Muscle of arm (tissue), 12 donors: ENCODE results near the gene PRKACA. TPM values are rescaled to one million over a fixed set of nuclear protein-coding genes. Genes with fewer than 3 reads are reported as not detected.

ENCODE experiments used
- DNase-seq: peaks from one replicate; pipeline ENCODE4 v3.0.0-alpha.2; 2013
- polyA plus RNA-seq, 12 donors: library from polyadenylated mRNA; unstranded; fragments of 120-200 nt; gene quantifications; one replicate each; pipeline ENCODE4 v1.2.1, GENCODE V29; 2013; ENCODE audit not compliant: insufficient read length in 12 of 12

The PRKACA gene
- polyA plus RNA-seq, 12 donors = 192 to 648 (median 407) TPM

DNA sequence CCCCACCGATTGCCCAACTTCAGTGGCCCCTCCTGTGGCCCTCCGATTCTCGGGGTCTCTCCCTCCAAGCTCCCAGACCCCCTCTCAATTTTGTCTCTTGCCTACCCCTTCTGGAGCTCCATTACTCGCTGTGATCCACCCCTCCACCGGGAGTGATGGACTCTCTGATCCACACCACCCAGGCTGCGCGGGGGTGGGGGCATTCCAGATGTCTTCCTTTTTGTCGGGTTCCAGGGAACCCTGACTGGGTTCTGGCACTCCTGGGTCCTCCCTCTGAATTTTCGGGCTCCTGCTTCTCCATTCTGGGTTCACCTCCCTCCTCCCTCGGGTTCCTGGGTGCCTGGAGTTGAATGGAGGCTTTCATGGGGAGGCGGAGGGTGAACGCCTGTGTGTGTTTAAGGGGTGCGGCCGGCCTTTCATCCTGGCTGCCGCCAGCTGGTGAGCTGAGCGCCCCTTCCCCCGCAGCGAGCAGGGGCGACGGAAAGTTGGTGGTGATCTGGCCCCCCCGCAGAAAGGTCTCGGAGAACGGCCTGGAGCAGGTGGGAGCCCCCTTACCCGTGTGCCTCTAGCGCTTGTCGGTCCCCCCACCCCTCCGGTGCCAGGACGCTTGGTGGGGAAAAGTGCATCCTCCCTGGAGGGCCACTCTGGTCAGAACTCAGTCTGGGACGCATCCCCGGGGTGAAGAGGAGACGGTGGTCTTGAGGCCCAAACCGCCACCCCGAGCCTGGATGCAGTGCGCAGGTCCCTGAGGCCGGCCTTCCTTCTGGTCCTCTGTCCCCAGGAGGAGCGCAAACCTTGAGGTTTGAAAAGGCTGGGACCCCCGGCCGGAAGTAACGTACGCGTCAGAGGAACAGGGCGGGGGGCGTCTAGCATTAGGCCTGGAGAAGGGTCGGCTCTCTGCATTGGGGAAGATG is 43.4 kb downstream of the PRKACA start:
- DNase-seq = no peak

DNA sequence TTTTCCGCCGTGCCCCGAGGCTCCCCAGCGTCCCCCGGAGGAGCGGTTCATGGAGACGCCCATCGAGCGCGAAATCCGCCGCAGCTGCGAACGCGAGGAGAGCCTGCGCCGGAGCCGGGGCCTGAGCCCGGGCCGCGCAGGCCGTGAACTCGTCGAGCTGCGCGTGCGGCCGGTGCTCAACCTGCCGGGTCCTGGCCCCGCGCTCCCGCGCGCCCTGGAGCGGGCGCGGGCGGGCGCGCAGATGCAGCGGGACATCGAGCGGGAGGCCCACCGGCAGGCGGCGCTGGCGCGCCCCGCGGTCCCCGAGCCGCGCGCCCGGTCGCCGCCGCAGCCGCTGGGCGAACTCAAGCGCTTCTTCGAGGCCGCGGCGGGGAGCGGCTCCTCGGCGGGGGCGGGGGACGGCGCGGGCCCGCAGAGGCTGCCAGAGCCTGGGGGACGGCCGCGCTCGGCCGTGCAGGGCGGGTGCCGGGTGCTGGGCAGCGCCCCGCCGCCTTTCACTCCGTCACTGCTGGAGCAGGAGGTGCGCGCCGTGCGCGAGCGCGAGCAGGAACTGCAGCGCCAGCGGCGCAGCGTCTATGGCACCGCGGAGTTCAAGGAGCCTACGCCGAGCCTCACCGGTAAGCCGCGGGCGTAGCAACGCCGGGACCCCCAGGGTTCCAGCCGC is 44.2 kb downstream of the PRKACA start:
- DNase-seq = peak; percentile 75

DNA sequence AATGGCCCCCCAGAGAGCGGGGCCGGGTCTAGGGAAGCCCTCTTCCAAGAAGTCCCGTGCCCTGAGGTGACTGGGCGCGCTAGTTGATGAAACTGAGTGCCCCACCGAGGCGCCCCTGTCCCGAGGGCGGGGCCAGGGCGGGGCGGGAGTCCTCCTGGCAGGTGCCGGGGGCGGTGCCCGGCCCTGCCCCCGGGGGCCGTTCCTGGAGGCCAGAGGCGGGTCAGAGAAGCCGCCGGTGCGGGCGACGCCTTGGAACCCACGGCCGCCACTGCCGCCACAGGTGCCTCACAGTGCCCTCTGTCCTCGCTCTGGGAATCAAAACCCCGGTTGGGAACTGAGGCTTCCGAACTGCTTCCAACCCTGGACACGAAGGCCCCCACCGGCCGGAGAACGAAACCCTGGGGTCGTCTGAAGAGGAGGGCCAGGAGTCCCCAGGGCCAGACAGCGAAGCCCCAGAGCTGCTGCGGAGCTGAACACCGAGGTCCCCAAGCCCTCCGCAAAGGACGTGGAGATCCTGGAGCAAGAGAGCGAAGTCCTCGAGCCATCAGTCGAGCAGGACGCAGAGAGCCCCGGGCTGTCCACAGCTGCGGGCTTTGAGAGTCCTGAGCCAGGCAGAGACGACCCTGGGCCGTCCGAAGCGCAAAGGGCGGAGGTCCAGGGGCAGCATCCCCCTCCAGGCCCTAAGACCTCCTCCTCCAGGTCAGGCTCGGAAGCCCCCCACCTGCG is 44.9 kb downstream of the PRKACA start, which contains the start of gene MISP3:
TSS of gene MISP3 (plus strand) at position 252 of the 726 bp plus-strand sequence. CDS start 524 bp downstream, outside the sequence.
- no peak for DNase-seq

DNA sequence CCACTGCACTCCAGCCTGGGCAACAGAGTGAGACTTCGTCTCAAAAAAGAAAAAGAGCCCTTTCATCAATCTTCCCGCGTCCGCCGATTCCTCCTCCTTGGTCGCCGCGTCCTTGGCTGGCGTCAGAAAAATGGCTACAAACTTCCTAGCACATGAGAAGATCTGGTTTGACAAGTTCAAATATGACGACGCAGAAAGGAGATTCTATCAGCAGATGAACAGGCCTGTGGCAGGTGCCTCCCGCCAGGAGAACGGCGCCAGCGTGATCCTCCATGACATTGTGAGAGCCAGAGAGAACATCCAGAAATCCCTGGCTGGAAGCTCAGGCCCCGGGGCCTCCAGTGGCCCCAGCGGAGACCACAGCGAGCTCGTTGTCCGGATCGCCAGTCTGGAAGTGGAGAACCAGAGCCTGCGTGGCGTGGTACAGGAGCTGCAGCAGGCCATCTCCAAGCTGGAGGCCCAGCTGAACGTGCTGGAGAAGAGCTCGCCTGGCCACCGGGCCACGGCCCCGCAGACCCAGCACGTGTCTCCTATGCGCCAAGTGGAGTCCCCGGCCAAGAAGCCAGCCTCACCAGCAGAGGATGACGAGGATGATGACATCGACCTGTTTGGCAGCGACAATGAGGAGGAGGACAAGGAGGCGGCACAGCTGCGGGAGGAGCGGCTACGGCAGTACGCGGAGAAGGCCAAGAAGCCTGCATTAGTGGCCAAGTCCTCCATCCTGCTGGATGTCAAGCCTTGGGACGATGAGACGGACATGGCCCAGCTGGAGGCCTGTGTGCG is 47.1 kb downstream of the PRKACA start:
- no peak for DNase-seq

DNA sequence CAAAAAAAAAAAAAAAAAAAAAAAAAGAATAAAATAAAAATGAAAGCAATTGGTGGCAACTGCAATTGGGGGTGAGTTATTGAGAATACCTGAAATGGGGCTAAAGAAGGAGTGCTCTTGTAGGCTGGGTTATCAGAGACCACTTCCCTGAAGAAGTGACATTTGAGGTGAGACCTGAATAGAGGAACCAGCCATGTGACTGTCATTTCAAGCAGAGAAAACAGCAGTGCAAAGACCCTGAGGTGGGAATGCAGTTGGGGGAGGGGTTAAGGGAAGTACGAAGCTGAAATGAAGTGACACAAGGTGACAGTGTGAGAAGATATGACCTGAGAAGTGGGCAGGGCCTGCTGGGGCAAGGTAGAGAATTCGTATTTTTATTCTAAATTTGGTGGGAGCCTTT is 51.4 kb downstream of the PRKACA start:
- no peak for DNase-seq

DNA sequence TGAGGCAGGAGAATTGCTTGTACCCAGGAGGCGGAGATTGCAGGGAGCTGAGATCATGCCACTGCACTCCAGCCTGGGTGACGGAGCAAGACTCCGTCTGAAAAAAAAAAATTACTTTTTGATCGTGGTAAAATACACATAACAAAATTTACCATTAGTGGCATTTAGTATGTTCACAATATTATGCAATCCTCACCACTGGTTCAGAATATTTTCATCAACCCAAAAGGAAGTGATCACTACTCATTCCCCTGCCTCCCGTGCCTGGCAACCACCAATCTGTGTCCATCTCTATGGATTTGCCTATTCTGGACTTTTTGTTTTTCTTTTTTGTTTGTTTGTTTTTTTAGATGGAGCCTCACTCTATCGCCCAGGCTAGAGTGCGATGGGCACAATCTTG is 54.5 kb downstream of the PRKACA start:
- no peak for DNase-seq

DNA sequence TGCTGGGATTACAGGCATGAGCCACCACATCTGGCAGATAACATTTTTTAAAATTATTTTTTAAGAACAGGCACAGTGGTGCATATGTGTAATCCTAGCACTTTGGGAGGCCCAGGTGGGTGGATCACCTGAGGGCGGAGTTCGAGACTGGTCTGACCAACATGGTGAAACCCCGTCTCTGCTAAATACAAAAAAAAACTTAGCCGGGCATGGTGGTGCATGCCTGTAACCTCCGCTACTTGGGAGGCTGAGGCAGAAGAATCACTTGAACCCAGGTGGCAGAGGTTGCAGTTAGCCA is 55.1 kb downstream of the PRKACA start:
- no peak for DNase-seq

DNA sequence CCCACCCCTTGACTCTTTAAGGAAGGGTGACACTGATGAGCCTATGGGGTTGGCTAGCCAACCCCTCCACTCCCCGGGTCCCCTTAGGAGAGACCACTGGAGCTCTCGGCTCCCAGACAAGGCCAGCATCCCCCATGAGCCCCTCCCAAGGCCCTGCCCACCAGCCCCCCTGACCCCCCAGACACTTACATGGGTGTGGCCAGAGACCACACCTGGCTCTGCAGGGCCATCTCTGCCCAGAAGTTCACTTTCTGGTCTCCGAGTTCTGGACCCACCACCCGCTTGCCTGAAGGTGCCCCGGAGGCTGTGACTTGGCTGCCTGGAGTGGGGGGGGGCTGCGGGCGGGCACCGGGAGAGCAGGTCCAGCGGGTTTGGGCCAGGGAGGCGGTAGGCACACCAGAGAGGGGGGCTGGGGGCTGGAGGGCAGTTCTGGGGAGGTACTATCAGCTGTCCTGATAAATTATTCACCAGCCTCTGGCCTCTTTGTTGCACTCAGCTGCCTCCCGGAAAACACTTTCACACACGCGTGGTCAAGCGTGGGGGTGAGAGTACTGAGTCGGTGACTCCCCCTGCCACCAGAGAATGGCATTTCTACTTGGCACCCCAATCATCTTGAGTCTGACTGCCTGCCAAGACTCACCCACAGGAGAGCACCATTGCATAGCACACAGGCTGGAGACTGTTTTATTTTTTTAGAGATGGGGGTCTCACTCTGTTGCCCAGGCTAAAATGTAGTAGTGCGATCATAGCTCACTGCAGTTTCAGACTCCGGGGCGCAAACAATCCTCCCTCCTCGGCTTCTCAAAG is 55.6 kb downstream of the PRKACA start, which contains the start of gene PALM3:
TSS of gene PALM3 (minus strand) at position 326 of the 807 bp plus-strand sequence. CDS start at position 230, 96 bp downstream.
- no peak for DNase-seq

DNA sequence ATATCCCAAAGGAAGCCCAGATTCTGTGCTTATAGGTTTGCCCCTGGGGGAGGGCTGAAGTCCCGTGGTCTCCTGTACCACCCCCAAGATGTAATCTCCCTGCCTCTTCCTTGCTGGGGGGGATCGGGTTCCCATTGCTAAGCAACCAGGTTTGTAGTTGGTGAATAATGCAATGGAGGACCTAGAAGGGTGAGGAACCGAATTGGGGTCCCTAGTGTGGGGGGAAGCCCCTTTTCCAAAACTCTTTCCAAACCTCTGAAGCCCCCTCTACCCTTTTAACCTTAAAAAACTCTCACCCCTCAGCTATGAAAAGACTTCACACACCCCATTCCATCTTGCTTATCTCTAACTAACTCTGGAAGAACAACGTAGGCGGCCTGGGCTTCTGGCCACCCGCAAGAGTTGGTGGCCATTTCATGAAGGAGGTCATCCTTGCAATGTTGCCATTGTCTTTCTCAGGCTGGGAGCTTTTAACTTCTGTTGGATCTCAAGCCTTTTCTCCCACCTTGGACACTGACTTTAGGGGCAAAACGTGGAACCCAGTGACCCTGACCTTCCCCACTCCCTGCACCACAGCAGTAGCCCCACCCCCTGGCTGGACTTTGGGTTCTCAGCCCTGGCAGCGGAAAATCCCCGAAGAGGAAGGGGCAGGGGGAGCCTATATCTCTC is 56.3 kb downstream of the PRKACA start:
- no peak for DNase-seq

DNA sequence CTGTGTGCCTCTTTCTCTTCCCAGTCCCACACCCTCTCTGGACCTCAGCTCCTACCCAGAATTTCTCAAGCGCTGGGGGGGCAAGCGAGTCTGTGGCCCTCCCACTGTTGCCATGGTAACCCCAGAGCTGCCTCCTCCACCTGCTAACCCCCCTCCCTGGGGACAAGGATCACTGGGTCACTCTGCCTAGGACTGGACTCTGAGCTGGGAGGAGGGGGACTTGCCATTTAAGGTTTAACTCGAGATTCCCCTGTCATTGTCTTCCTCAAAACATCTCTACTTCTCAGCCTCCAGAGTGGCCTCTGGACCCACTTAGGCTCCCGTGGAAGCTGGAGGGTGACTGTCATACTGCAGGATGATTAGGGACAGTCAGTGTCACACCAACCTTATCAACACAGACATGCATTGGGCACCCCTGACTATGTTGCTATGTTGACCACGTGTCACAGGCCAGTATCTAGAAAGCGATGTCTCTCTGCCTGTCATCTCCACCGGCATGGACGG is 57.9 kb downstream of the PRKACA start:
- no peak for DNase-seq

DNA sequence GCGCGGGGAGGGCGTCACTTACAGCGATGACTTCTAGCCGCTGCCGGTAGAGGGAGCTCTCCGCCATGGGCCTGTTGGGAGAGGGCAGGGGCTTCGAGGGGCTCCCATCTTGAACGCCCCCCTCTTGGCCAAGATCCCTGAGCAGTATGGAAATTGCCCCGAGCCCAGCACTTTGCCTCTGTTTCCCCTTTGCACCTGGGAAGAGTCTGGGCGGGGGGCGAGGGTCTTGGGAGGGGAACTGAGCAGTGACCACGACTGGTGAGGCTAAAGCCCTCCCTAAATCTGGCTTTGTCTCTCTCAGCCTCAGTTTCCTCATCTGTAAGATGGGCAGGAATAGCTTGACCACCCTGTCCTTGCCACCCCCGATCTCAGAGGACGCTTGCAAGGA is 58.5 kb downstream of the PRKACA start:
- no peak for DNase-seq

DNA sequence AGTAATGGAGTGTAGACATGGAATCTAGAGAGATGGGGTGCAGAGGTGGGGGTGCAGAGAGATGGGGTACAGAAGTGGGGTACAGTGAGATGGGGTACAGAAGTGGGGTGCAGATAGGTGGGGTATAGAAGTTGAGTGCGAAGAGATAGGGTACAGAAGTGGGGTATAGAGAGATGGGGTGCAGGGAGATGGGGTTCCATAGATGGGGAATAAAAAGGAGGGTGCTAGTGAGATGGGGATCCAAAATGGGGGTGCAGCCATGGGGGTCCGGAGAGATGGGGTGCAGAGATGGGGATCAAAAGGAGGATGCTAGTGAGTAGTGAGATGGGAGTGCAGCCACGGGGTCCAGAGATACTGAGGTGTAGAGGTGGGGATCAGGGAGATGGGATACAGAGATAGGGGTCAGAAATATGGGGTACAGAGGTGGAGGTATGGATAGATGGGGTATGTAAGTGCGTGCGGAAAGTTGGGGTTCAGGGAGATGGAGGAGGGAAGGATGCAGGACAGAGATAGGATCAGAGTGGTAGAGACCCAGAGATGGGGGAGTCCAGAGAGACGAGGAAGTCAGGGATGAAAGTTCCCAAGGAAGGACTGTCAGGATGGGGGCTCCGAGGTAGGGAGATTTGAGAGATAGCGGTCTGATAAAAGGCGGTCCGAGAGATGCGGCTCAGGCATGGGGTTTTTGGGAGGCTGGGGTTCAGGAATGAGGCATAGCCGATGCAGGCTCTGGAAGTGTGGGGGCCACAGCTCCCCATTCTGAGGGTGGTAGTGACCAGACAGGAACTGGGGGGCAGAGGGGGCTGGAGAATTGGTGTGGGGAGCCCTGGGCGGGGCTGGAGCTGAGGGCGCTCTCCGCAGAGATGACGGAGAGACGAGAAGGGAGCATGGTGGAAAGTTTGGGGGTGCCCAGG is 59.1 kb downstream of the PRKACA start:
- DNase-seq = no peak

DNA sequence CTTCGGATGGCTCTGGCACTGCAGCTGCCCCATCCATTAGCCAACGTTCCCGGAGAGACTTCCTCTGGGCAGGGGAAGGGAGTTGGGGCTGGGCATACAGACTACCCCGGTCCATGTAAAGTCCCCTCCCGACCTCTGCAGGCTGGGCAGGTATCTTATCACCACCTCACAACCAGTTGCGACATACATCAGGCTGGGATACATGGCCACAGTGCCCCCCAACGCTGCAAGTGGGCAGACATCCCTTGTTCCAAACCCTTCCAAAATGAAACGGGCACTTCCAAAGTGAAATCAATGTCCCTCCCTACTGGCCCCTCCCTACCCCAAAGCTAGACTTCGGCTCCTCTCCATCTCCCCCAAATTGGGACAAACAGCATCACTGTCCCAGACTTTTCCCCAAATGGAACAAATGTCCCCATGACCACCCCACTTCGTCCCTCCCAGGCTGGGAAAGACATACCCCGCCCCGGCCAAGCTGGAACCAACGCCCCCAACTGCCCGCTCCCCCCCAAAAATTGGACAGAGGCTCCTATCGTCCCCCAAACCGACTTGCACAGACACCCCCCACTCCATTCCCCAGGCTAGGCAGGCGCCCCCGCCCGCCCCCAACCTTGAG is 60.7 kb downstream of the PRKACA start:
- DNase-seq = no peak

DNA sequence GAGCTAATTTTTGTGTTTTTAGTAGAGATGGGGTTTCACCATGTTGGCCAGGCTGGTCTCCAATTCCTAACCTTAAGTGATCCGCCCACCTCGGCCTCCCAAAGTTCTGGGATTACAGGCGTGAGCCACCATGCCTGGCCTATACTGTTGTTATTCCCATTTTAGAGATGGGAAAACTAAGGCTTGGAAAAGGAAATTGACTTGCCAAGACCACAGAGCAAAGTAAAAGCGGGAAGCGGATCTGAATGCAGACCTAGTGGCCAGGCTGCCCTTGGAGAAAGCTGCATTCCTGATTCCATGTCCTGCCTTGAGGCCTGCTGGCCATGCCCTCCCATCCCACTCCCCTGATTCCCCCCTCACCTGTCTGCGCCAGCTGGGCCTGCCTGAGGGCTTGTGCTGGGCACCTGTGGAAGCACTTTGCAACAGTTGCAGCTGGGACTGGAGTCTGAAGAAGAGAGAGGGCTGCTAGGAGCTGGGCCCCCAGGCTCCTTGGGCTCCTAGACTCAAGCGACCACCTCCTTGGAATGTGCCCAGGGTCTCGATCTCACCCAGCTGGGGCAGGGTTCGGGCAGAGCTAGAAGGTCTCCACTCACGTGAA is 61.4 kb downstream of the PRKACA start:
- no peak for DNase-seq

DNA sequence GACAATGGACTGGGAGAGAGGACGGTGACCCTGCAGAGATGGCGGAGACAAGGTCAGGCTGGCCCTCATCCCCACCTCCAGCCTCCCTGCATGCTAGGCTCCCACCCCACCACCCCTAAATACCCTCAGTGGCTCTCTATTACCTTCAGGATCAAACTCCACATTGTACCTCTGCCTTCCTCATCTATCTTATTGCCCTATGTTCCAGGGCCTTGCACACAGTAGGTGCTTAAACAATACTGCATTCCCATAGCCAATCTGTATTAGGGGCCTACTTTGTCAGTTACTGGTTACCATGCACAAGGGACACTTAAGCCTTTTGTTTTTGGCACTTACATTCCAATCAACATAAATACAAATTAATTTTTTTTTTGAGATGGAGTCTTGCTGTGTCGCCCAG is 62.2 kb downstream of the PRKACA start:
- DNase-seq = no peak

DNA sequence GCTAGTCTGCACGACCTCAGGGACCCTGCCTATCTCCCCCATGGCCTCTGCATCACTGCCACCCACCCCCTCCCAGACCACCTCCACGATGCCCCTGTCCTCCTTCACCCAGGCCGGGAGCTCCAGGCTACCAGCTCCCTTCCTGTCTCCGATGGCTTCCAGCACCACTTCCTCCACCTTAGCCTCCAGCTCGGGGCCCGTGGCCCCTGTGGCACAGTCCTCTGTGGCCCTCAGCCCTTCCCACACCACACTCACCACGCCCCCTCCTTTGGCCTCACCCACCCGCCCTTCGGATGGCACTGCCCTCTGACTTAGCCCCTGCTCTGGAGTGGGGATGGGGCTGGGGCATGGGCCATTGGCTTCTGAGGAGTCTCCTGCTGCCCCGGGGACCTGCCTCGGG is 62.8 kb downstream of the PRKACA start:
- DNase-seq = no peak

DNA sequence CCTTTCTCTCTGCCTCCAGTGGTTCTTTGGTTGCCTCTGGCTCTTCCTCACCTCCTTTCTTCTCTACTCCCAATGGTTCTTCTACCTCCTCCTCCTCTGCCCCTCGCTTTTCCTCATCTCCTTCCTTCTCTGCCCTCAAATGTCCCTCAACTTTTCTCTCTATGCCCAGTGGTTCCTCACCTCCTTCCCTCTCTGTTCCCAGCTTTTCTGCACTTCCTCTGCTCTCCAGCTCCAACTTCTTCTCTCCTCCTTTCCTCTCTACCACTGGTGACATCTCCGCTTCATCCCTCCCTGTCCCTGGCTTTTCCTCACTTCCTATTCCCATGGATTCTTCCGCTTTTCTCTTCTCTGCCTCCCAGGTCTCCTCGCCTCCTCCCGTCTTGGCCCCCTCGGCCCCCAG is 63.5 kb downstream of the PRKACA start:
- DNase-seq = no peak

DNA sequence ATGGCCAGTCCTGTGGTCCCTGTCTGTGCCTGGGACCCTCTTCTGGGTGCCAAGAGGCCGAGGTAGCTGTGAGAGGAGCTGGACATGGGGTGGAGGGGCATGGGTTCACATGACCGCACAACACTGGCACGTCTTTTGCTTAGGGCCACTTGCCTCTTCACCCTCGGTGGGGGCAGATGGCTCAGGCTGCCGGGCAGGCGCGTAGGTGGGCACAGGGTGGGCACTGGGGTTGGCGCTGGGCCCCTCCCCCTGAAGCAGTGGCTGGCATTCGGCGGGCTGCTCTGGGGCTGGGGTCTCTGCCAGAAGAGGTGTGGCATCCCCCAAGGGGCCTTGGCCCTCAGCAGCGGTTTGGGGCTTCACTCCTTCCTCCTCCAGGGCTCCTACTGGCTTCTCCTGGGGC is 64.1 kb downstream of the PRKACA start:
- DNase-seq = no peak
